ENCODE data around the gene CARD9.

DNA sequence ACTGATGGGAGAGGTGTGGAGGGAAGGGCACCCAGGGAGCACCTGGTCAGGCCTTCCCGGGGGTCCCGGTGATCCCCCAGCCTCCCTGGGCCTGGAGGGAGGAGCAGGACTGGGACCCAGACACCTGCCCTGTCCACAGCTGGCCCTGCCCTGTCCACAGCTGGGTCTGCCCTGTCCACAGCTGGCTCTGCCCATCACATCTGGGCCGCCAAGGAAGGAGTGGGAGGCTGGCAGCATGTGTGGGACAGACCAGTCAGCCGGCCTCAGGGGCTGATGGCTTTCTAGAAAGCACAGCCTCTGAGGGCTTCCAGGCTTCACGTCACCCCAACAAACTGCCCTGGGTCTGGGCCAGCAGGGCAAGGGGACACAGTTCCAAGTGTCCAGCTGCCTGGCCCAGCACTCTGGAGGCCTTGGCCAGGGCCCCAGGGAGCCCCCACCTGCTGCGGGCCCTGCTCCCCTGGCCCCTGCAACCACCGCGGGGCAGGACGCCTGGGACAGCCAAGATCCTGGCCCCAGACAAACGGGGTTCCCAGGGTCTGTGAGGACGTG is 22.1 kb downstream of the CARD9 start:
- TF ChIP-seq, protein P1, sequence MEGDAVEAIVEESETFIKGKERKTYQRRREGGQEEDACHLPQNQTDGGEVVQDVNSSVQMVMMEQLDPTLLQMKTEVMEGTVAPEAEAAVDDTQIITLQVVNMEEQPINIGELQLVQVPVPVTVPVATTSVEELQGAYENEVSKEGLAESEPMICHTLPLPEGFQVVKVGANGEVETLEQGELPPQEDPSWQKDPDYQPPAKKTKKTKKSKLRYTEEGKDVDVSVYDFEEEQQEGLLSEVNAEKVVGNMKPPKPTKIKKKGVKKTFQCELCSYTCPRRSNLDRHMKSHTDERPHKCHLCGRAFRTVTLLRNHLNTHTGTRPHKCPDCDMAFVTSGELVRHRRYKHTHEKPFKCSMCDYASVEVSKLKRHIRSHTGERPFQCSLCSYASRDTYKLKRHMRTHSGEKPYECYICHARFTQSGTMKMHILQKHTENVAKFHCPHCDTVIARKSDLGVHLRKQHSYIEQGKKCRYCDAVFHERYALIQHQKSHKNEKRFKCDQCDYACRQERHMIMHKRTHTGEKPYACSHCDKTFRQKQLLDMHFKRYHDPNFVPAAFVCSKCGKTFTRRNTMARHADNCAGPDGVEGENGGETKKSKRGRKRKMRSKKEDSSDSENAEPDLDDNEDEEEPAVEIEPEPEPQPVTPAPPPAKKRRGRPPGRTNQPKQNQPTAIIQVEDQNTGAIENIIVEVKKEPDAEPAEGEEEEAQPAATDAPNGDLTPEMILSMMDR (IDR thresholded peaks at IDR 0.05) = no peak
- no peak for TF ChIP-seq POLR2A (IDR thresholded peaks at IDR 0.05)
- no peak for TF ChIP-seq POLR2AphosphoS5 (IDR thresholded peaks at IDR 0.05)

Data from suprapubic skin (tissue), 4 donors.